Dermis blood vessel endothelial cell (primary cell): ENCODE data around the gene ZNF266. TPM values are rescaled to one million over a fixed set of nuclear protein-coding genes. Genes with fewer than 3 reads are reported as not detected.
A peak's percentile ranks its signal among the peaks of the same experiment; 100 is the strongest.

ENCODE experiments used
- DNase-seq: peaks from one replicate; pipeline ENCODE4 v3.0.0; 2010
- total RNA-seq: library from RNA; depleted of rRNA; stranded (reverse); fragments of >200 nt; gene quantifications from 2 replicates; pipeline ENCODE4 v1.2.3, GENCODE V29; 2014

The ZNF266 gene
- total RNA-seq: 10.1 and 15.5 TPM in 2 replicates

DNA sequence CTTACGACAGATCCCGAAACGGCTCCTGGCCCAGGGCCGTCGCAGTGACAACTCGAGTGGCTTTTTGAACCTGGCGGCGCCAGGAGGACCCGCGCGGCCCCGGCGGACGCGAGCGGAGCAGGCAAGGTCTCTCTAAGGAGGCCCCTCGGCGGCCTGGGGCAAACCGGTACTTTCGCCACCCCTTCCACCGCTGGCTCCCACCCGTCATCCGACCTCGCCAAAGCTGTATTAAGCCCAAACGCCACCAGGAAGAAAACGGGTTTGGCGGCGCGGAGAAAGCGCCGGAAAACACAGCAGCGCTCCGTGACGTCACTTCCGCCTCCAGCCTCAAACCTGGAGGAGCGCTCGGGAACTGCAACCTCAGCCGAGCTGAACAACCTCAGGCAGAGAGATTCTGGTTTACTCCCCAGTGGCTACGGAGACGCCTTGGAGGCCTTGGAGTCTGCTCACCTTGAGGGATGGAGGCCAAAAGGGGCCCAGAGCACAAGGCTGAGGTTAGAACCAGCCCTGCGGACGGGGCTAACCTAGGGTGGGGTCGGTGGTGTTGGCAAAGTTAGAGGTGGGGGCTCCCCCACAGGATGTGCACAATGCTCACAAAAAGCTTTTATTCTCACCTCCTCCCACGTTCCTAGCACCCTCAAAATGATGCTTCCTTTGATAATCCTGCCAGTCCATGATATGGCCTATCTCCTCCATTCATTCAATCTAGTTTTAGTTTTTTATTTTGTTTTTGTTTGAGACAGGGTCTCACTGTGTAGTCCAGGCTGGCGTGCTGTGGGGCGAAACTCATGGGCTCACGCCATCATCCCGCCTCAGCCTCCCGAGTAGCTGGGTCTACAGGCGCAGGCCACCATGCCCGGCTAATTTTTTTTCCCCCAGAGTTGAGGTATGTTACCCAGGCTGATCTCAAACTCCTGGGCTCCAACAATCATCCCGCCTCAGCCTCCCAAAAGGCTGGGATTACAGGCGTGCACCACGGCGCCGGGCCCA is at the start of gene ZNF266:
Gene ZNF266, minus strand, starts transcription at position 295 of the 990 bp plus-strand sequence. CDS start 15,484 bp downstream, outside the sequence.
- peak; percentile 95 for DNase-seq

DNA sequence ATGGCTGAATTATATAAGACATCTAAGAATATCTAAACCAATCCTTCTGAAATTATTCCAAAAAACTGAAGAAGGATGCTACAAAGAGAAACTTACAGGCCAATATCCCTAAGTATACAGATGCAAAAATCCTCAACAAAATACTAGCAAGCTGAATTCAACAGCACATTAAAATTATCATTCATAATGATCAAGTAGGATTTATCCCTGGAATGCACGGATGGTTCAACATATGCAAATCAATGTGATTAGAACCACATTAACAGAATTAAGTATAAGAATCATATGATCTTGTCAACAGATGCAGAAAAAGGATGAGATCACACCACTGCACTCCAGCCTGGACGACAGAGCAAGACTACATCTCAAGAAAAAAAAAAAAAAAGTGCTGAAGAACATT is 49.8 kb upstream of the ZNF266 start:
- DNase-seq: no peak

DNA sequence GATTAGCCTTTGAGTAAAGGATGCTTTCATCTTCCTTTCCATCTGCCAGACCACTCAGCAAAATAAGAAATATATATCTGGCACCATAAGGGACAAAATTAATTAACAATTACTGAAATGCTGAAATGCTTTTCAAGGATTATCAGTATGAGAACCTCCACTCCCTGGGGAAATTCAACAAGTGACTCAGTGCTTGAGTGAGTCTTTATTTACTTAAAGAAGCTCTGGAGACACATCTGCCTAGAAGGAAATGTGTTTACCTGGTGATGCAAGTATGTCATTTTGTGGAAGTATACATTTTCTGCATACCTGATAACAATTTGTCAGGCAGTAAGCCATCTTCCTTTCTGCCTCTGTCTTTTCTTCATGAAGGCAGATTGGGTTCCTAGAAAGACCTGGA is 39.6 kb upstream of the ZNF266 start:
- no peak for DNase-seq

DNA sequence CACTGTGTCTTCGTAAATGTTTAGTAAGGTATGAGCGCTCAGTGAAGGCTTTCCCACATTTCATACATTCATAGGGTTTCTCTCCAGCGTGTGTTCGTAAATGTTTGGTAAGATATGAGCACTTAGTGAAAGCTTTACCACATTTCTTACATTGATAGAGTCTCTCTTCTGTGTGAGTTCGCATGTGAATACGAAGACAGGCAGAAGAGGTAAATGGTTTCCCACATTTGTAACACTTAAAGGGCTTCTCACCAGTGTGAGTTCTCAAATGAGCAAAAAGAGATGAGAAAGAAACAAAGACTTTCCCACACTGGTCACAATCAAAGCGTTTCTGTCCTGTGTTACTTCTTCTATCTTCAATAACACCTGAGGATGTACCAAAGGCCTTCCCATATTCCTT is 31.8 kb upstream of the ZNF266 start:
- no peak for DNase-seq

GRCh38 chr19:9461938-9462337 is 26.6 kb upstream of the ZNF266 start:
- DNase-seq: no peak

GRCh38 chr19:9456018-9456689 is 20.8 kb upstream of the ZNF266 start:
- DNase-seq: no peak

GRCh38 chr19:9453953-9454352 is 18.6 kb upstream of the ZNF266 start:
- no peak for DNase-seq

DNA sequence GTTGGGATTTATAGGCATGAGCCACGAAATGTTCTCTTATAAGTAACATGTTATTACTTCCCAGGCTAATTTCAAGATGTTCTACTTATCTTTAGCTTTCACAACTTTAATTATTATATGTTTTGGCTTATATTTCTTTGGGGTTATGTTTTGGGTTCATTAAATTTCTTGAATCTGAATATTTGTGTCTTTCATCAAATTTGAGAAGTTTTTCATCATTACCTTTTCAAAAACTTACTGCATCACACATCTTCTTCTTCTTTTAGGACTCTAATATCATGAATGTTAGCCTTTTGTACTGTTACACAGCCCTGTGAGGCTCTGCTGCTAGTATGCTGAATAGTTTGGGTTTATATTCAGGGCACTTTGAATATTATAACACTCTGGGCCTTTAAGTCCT is 9.7 kb upstream of the ZNF266 start:
- DNase-seq: no peak

DNA sequence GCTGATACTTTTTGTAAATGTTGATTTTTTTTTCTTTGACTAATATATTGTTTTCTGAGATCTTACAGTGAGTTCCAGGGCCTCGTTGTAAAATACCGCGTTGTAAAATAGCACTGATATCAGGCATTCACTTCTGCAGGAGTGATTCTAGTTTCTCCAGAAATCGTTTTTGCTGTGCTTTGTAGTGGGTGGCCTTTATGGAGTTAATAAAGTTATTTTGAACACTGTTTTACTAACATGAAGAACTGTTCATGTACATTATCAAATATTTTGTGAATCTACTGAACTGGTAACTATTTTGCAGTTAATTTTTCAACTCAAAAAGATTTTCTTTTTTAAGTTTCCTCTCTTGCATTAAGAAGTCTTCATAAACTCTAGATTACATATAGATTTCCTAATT is 985 bp upstream of the ZNF266 start:
- DNase-seq: no peak

GRCh38 chr19:9431475-9431874 is 3.9 kb downstream of the ZNF266 start:
- peak; percentile 35 for DNase-seq

DNA sequence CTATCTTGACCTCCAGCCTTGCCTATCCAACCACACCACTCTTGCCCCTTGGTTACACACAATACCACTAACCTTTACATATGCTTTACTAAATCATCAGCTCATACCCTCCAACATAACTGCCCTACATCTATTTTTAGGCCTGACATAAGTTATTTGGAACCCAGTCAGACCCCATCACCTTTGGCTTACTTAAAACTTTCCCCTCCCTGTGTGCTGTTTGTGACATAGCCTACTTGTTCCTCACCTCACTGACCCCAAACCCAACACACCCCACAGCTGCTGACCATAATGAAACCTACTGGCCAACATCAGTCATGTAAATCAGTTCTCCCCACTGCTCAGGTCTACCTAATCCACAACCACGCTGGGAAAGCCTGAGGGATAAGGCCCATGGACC is 4.9 kb downstream of the ZNF266 start:
- no peak for DNase-seq

DNA sequence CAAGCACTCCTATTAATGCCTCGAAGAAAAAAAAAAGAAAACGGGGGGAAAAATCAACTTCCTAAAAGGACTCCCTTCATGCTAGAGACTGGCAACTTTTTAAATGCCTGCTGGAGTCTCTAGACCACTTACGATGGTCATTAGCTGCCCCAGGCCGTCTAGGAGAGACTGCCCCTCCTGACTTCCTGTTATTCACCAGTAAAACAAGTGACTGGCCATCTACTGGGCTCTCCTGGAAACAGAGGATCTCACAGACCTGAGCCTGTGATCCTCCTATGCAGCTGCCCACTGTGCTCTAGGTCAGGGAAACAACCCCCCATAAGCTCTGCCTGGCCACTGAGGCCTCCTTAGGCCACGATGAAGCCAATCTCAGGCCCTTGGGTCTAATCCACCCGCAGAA is 7.4 kb downstream of the ZNF266 start:
- peak; percentile 7 for DNase-seq

DNA sequence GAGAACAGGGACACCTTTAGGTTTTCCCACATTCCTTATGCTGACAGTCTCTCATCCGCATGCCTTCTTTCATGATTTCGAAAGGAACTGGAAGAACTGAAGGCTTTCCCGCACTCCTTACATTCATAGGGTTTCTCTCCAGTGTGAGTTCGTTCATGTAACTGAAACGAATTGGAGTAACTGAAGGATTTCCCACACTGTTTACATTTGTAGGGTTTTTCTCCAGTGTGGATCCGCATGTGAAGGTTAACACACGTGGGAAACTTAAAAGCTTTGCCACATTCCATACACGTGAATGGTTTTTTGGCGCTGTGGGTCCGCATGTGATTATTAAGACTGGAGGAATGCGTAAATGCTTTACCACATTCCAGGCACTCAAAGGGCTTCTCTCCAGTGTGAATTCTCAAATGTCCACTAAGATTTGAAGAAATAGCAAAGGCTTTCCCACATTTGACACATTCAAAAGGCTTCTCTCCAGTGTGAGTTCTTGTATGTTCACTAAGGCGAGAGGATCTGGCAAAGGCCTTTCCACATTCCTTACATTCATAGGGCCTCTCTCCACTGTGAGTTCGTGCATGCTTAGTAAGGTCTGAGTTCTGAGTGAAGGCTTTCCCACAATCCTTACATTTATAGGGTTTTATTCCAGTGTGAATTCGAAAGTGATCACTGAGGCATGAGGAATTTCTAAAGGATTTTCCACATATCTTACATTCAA is 22.0 kb downstream of the ZNF266 start:
- no peak for DNase-seq

DNA sequence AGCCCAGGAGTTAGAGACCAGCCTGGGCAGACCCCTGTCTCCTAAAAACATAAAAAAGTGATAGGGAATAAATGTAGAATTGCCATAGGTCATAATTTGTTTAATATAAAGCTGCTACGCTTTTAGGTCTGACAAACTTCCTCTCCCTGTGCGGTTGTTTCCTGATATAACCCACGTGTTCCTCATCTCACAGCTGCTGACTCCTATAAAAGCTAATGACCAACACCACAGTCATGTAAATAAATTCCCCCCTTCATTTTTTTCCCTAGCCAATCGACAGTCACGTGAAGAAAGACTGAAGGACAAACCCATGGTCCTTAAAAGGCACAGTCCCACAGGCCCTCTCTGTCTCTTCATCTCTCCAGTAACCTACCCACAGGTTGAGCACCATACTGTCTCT is 27.5 kb downstream of the ZNF266 start:
- no peak for DNase-seq

DNA sequence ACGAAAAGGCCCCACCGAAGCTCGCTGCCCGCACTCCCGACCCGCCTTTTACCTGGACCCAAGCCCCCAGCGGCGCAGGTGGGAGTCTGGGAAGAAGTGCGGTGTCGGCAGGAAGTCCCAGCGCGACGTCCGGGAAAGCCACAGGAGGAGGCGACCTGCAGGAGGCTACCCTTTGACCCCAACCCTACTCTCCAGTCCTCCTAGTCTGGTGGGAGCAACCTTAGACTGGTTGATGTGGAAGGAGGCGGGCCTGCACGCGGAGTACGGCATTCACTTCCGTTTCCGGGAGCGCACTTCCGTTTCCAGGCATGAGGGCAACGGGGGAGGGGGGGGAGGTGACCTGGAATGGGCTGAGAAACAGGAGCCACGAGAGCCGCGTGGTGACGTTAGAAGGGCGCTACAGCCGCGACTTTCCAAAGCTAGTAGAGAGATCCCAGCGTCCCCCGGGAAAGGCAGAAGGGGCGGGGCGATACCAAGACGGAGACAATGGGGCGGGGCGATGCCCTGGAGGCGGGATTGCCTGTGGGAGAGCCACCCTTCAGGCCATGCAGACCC is 28.5 kb downstream of the ZNF266 start:
- DNase-seq: peak; percentile 17

- DNase-seq: no peak
Observed at GRCh38 chr19:9381361-9381785, 54.0 kb downstream of the ZNF266 start.

DNA sequence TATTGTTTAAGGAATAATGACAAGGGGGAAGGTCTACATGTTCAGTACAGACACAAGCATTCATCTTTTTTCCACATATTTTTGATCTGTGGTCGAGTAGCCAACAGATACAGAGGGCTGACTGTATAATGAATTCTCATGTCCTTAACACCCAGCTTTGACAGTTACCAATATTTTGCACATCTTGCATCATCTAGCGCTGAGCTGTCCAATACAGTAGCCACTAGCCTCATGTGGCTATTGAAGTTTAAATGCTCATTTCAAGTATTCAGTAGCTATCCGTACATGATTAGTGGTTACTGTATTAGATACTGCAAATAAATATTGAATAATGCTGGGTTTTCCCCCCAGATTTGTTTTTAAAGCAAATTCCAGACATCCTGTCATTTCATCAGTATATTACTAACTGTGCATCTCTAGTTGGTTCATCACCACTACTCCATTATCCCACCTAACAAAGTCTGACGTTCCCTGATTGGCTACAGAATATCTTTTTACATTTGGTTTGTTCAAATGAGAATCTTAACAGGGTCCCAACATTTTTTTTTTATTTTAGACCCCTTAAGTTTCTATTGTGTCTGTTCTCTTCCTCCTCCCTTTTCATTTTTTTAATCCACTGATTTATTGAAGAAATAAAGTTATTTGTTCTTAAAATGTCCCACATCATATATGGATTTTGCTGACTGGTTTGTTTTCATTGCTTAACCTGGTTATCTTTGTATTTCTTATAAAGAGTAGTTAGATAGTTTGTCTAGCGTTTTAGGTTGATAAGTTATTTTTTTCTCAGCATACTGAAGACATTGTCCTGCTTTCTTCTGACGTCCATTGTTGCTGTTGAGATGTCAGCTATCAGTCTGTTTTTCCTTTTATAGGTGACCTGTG is 64.4 kb downstream of the ZNF266 start:
- DNase-seq: no peak

DNA sequence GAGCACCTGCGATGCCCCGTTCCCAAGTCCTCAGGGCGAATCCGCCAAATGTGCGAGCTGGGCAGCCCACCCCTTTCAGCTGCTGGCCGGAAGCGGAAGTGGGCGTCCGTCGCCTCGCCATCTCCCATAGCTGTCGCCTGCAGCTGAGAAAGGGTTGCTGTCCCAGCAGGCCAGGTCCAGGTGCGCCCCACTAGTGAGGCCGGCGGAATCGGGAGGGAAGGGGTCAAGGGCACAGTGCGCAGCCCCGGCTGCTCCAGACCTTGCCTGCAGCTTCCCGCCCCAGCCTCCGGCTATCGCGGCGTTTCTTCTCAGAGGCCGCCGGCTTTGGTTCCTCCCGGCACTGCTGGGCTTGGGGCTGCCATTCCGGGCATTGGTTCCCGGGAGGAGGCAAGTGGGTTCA is 72.5 kb downstream of the ZNF266 start, which contains the start of gene ZNF177:
Gene ZNF177, plus strand, starts transcription at position 109 of the 400 bp plus-strand sequence. CDS start 15,299 bp downstream, outside the sequence.
- DNase-seq: no peak
